ENCODE results near the gene THRSP. TPM values are rescaled to one million over a fixed set of nuclear protein-coding genes. Genes with fewer than 3 reads are reported as not detected.
"Not testable (repeated sequence)": the region's sequence is repeated elsewhere in the genome, so short reads cannot be mapped to it uniquely, and the experiment has no call there.

The THRSP gene, protein sequence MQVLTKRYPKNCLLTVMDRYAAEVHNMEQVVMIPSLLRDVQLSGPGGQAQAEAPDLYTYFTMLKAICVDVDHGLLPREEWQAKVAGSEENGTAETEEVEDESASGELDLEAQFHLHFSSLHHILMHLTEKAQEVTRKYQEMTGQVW
- total RNA-seq: not detected in 2 replicates

DNA sequence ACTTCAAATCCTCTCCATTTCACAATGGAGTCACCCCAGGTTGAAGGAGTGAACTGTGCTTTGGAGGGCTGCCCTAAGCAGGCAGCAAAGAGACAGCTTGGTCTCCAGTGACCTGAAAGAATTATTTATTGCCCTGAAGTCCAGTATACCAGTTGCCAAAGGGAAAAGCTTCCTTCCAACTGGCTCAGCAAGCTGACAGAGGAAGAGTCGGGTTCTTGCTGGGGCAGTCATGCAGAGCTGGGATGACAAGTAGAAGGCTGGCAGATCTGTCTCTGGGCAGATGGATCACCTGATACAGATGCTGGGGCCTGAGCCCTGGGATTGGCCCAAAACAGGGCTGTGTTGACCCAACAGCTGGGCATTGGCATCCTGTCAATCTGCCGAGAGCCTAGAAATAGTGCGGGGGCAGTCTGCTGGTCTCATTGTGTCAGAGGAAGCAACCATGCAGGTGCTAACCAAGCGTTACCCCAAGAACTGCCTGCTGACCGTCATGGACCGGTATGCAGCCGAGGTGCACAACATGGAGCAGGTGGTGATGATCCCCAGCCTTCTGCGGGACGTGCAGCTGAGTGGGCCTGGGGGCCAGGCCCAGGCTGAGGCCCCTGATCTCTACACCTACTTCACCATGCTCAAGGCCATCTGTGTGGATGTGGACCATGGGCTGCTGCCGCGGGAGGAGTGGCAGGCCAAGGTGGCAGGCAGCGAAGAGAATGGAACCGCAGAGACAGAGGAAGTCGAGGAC is at the start of gene THRSP:
THRSP (plus strand) TSS at position 422 of the 742 bp plus-strand sequence; CDS start at position 443, 21 bp downstream.
- no peak for DNase-seq (ENCODE audit: low read depth in 2 of 2)

DNA sequence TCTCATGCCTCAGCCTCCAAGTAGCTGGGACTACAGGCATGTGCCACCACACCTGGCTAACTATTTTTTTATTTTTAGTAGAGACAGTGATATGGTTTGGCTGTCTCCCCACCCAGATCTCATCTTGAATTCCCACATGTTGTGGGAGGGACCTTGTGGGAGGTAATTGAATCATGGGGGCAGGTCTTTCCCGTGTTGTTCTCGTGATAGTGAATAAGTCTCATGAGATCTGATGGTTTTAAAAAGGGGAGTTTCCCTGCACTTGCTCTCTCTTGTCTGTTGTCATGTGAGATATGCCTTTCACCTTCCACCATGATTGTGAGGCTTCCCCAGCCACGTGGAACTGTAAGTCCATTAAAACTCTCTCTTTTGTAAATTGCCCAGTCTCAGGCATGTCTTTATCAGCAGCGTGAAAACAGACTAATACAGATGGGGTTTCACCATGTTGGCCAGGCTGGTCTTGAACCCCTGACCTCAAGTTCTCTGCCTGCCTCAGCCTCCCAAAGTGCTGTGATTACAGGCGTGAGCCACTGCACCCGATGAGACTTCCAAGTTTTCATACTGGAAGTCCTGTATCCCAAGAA is 48.6 kb upstream of the THRSP start:
- not testable (repeated sequence) for DNase-seq (ENCODE audit: low read depth in 2 of 2)

DNA sequence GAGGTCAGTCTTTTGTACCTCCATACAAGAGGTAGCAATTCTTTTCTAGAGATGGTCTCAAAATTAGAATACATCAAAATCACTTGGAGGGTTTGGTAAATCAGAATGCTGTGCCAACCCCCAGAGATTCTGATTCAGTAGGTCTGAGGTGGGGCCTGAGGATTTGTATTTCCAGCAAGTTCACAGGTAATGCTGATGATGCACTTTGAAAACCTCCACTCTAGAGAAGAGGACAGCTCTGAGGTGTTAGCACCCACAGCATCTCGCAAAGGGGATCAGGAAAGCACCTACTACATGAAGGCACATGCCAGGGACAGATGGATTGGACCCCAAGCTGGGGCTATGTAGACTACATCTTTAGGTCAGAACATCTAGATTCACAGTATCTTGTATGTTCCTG is 47.8 kb upstream of the THRSP start:
- DNase-seq (ENCODE audit: low read depth in 2 of 2): no peak

DNA sequence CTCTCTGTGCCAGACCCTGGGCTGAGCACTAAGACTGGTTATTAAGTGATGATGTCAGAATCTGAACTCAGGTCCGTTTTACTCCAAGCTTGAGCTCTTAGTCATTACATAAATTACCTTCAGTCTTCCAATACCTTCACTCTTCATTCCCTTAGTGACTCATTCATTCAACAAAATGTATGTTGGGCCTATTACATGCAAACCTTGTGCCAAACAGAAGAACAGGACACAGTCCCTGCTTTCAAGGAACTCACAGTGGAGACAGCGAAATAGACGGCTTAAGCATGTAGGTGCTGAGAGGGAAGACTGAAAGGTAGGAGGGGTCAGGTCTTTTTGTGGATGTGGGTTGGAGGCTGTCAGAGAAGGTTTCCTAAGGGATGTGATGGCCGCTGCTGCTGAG is 43.9 kb upstream of the THRSP start:
- DNase-seq (ENCODE audit: low read depth in 2 of 2): no peak

DNA sequence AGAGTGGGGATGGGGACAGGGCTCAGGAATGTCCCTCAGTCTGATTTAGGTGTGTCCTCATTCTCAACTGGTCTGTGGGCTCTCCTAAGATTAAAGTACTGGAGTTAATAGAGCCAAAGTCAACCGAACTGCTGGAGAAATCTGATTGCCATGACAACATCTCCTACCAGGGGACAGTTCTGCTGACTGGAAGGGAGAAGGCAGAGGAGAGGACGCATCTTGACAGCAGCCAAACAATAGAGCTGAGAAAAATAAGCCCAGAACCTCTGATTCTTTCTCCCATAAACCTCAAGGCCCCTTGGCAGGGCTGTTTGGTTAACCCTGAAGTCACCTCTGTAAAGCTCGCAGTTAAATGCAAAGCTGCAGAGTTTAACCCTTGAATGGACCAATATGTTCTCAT is 43.4 kb upstream of the THRSP start:
- DNase-seq (ENCODE audit: low read depth in 2 of 2): no peak

DNA sequence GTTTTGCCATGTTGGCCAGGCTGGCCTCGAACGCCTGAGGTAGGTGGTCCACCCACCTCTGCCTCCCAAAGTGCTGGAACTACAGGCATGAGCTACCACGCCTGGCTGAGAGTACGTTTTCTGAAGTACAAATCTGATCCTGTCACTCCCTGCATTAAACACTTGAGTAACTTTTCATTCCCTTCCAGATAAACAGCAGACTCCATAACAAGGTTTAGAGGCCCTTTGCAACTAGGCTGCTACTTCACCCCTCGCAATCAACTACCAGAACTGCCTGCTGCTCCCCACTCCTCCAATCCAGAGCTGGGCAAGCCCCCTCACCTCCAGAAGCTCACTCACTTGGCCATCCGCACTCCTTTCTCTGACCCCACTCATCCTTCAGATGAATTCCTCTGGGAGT is 42.0 kb upstream of the THRSP start:
- no peak for DNase-seq (ENCODE audit: low read depth in 2 of 2)

DNA sequence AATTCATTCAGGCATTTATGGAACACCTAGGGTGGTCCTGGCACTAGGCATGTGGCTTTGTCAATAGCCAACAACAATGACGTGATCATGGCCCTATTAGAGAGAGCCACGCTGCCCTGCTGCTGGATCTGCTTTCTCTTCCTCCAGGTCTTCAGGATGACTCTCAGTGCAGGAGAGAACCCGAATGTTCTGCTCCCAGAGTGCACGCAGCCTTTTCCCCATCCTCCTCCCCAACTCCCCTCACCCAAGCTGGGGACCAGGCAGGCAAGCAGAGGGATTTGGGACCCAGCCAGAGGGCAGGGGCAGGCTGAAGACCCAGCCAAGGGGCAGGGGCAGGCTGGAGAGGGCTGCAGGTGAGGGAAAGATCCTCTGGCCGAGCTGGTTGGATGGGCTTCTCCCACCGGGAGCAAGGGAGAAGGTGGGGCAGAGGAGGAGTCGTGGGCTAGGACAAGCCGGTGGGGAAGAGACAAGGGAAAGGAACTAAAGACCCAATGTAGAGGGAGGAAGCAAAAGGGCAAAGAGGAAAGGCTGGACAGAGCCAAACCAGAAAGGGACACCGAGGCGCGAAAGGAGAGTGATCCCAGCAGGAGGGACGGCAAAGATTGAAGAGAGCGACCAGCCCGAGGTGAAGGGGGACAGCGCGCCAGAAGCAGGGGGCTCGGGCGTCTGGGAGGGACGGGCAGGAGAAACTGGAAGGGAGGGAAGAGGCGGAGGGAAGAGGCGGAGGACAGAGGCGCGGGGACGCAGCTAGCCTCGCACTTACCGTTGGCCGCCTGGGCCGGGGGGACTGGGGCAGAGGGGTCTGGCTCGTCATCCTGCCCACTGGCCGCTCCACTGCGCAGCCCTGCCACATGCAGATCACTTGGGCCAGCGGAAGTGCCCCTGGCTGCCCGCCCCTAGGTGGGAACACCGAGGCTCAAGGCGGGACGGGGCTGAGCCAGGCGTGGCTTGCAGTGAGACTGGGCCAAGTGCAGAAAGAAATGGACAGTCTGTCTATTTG is 41.0 kb upstream of the THRSP start, which contains the start of gene KCTD14:
KCTD14 (minus strand) TSS at position 880 of the 1,000 bp plus-strand sequence; CDS start at position 853, 27 bp downstream.
- peak in 1 of 2 donors; percentile 18 for DNase-seq (ENCODE audit: low read depth in 2 of 2)

DNA sequence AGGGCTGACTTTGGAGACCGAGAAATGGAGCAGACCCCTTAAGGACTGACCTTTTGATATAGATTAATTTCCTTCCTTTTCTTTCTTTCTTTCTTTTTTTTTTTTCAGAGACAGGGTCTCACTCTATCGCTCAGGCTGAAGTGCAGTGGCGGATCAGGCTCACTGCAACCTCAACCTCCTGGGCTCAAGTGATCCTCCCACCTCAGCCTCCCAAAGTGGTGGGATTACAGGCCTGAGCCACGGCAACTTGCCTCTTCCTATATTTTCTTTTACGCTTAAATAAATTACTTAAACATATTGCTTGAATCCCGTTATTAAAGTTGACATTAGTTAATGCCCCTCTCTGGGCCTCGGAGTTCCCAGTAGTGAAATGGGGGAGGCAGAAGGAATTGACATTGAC is 40.2 kb upstream of the THRSP start:
- no peak for DNase-seq (ENCODE audit: low read depth in 2 of 2)

DNA sequence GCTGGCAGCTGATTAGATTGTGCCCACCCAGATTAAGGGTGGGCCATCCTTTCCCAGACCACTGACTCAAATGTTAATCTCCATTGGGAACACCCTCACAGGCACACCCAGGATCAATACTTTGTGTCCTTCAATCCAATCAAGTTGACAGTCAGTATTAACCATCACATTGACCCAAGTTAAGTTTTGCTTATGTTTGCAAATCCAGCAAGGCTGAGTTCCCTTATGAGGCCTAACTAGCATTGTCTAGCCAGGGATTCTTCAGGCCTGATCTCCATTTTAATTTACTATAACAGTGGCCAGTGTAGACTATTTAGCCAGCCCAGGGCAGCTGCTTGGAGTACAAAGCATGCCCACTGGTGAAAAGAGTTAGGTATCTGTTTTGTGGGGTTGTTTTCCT is 38.3 kb upstream of the THRSP start:
- DNase-seq (ENCODE audit: low read depth in 2 of 2): no peak

DNA sequence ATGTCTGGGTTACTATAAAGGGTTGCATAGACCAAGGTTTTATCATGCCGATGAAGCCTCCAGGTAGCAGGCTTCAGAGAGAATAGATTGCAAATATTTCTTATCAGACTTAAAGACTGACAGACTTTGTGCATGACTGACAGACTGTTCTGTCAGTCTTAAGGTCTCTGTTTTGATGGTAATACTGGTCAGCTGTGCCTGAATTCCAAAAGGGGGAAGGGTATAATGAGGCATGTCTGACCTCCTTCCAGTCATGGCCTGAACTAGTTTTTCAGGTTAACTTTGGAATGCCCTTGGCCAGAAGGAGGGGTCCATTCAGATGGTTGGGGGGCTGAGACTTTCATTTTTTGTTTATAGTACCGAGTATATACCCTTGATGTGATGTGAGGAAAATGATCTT is 35.9 kb upstream of the THRSP start:
- DNase-seq (ENCODE audit: low read depth in 2 of 2): no peak

DNA sequence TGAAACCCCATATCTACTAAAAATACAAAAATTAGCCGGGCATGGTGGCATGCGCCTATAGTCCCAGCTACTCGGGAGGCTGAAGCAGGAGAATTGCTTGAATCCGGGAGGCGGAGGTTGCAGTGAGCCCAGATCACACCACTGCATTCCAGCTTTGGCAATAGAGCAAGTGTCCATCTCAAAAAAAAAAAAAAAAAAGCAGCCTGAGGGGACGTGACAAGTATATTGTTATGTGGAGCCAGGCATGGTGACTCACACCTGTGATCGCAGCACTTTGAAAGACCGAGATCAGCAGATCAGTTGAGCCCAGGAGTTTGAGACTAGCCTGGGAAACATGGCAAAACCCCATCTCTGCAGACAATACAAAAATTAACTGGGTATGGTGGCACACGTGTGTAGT is 35.2 kb upstream of the THRSP start:
- DNase-seq (ENCODE audit: low read depth in 2 of 2): peak; percentile 15 to 75

DNA sequence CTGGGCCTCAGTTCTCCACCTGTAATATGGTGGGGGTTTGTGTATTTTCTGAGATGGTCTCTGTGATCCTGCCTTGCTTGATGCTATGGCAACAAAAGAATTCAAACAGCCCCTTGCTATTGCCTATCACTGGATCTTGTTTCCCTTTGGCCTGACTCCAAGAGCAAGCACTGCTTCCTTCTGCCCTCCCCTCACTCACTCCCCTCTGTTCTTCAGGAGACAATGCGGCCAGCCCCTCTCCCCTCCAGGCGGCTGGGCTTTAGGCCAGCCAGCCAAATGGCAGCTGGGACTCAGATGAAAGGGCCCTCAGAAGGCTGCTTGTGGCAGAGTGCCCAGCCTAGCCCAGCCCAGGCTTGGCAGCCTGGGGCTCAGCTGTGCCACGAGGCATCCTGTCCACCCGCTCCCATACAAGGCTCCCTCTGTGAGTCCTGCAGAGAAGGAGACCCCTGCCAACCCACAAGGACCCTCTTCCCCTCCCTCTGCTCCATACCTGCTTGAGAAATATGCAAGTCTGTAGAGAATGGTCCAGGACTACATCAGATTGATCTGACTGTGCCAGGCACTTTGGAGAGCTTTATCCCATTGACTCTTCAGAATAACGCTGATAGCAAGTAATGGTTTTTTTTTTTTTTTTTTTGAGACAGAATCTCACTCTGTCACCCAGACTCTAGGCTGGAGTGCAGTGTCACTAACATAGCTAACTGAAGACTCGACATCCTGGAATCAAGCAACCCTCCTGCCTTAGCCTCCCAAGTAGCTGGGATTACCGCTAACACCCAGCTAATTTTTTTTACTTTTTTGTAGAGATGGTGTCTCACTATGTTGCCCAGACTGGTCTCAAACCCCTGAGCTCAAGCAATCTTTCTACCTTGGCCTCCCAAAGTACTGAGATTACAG is 33.0 kb upstream of the THRSP start:
- DNase-seq (ENCODE audit: low read depth in 2 of 2): peak in 1 of 2 donors; percentile 94

DNA sequence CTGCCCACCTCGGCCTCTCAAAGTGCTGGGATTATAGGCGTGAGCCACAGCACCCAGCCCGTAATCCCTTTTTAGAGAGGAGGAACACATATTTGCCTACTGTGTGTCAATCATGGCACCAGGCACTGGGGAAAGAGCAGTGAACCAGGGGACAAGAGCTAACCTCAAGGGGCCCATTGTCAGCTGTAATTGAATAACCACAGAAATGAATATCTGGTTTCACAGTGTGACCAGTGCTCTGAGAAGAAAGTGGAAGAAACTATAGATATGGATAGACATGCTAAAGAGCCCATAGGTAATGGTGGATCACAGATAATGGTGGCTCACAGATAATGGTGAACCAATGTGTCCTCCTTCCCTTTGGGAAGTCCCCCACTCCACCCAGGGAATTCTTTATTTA is 32.0 kb upstream of the THRSP start:
- no peak for DNase-seq (ENCODE audit: low read depth in 2 of 2)

DNA sequence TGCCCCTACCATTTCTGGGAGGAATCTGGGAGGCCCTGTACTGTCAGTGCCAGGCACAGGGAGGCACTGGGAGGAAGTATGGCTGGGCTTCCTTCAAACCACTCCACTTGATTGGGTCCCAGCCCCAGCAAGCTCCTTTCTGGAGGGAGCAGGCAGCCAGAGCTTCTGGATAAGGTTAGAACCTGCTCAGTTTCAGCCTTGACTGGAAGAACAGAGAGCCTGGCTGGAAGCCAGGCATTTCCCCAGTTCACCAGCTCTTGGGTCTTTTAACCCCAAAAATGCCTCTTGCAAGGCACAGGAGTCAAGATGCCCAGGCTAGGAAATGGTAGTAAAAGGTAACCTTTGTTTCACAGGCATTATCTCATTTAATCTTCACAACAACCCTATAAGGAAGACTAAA is 31.6 kb upstream of the THRSP start:
- no peak for DNase-seq (ENCODE audit: low read depth in 2 of 2)

DNA sequence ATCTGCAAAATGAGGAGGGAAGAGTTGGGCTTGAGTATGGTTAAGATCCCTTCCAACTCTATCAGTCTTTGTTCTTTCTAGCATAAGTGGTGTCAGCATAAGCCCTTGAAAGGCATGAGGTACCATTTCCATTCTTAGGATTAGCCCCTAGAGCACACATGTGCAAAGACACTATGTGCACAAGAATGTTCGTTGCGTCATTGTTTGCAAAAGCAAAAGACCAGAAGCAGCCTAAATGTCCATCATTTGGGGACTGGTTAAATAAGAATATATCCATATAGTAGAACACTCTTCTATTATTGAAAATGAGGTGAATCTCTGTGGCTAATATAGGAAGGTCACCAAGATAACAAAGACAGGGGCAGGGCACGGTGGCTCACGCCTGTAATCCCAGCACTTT is 30.6 kb upstream of the THRSP start:
- DNase-seq (ENCODE audit: low read depth in 2 of 2): no peak

DNA sequence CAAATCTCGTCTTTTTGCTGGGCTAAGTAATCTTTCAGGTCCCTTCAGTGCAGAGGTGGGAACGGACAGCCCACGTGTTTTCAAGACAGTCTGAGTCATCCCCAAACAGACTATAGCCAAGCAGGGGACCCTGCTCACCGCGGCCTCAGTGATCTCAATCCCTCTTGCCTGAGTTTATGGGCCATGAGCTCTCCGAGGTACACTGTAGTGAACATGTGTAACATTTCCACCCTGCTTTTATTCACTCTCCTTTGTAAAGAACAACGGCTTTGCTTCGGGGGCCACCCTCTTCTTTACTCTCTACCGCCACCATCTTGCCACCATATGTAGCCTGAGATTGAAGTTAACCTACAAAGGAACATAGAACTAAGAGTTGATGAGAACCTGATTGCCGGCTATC is 29.0 kb upstream of the THRSP start:
- DNase-seq (ENCODE audit: low read depth in 2 of 2): no peak

DNA sequence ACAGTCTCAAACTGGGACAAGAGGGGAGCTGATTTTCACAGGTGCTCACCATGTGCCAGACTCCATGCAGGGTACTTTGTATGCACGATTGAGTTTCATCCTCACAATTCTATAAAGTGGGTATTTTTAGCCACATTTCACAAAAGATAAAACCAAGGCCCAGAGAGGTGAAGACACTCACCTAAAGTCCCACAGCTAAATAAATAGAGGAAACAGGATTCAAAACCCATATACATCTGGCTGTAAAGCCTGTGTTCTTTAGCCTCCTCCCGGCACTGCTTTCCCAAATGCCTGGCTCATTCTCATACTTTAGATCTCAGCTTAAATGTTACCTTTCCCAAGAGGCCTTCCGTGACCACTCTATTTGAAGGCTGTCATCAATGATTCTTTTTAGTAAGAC is 27.3 kb upstream of the THRSP start:
- no peak for DNase-seq (ENCODE audit: low read depth in 2 of 2)

DNA sequence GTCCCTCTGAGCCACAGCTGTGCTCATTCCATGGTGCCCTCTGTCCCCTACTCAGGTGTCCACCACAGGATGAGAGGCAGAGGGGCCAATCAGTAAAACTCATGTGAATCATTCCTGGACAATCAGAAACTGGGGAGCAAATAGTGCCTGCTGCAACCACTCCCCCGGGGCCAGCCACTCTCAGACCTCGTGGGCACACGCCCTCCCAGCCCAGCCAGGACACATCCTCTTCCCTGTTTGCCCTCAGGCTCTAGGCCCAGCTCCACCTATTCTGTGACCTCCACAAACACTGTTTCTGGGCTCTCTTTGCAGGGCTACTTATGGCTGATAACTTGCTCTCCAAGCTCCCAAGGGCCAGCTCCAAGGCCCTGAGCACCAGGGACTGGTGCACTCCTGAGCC is 26.6 kb upstream of the THRSP start:
- DNase-seq (ENCODE audit: low read depth in 2 of 2): no peak

DNA sequence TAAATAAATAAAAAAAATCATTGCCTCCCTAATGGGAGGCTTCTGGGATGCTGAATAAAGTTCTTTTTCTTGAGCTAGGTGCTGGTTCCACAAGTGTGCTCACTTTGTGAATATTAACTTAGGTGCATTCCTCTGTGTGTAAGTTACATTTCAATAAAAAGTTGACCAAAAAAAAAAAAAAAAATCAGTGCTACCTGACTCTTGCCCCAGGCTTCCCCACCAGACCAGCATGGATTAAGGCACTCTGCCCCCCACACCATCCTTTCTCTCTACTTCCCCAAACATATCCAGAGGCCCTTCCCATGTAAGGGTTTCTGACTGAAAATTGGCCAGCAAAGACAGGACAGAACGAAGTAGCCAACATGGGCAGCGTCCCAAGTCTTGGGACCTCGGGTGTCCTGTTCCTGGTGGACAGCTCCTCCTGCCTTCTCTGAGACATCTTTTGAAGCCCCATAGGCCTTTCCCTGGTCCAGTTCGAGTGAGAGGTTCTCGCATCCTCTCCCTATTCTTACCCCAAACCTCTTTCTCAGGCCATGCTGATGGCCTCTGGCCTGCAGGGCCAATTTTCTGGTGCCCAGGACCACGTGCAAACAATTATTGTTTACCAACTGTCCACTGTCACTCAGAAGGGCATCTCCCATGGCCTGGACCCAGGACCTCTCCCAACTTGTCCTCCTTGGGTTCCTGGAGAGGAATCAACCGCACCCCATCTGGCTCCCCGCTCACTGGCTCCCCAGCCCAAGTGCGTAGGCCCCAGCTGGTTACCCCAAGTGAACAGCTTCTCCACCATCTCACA is 25.6 kb upstream of the THRSP start:
- no peak for DNase-seq (ENCODE audit: low read depth in 2 of 2)
